ENCODE measurements around the gene SPRED2.
"Not testable (repeated sequence)": the region's sequence is repeated elsewhere in the genome, so short reads cannot be mapped to it uniquely, and the experiment has no call there.

SPRED2 gene

GRCh38 chr2:65361623-65362022, 70.8 kb downstream of the SPRED2 start:
- no peak for DNase-seq

- DNase-seq, result no peak
These were observed 72.0 kb downstream of the SPRED2 start for GRCh38 chr2:65360441-65360840.

- DNase-seq, result no peak
These were observed 73.6 kb downstream of the SPRED2 start for GRCh38 chr2:65358678-65359400.

- no peak for DNase-seq
These were observed 74.5 kb downstream of the SPRED2 start for GRCh38 chr2:65357959-65358294.

- DNase-seq, result no peak
These were observed 75.1 kb downstream of the SPRED2 start for GRCh38 chr2:65357095-65357958.

DNA sequence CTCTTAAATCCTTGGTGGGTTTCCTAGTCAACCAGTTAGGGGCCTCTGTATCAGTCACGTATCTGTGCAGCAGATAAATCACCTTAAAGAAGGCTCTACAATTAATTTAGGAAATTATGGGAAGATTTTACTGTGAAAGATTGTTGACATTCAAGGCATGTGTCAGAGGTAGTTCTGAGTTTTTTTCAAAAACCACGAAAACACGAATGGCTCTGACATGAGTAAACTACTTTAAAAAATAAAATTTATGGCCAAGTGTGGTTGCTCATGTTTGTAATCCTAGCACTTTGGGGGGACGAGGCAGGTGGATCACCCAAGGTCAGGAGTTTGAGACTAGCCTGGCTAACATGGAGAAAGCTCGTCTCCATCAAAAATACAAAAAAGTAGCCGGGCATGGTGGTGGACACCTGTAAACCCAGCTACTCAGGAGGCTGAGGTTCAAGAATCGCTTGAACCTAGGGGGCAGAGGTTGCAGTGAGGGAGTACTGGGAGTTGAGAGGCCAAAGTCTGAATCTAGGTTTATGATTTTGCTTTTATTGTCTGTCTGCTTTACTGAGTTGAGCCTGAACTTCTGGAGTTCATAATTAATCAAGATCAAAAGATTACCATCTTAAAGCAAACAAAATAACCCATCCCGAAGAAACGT, 77.1 kb downstream of the SPRED2 start:
- no peak for DNase-seq

DNA sequence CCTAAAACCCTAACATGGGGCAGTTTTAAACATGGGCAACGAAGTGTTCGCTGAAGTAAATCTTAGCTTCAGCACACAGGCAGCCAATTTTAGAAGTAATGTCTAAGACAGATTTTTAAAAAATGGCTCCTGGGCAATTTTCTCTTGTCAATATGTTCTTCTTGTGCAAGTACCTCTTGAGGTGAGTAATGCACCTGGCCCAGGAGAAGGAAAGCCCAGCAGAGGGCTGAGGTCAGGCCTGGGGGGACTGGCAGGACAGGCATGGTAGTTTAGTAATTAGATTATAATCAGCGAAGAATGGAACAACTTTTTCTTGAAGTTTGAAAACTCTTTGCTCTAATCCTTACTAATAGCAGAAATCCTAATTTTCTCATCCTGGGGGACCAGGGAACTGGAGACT, 77.6 kb downstream of the SPRED2 start:
- DNase-seq, result no peak

DNA sequence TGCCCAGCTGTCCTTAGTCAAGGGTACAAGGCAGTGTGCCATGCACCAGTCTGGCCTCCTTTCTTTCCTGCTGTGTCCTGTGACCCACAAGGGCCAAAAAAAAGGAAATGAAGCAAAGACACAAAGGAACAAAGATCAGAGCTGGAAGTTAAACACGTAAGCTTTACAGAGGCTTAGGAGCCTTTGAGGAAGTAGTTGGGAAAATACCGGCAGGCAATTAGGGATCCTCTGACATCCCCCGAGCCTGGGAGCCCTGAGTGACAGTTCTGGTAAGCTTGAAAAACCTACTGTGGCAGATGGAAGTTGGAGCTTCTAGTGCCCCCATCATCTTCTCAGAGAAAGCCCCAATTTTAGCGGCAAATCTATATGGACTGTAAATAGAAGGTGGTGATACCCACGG, 78.5 kb downstream of the SPRED2 start:
- DNase-seq, result peak; percentile 24 to 35

DNA sequence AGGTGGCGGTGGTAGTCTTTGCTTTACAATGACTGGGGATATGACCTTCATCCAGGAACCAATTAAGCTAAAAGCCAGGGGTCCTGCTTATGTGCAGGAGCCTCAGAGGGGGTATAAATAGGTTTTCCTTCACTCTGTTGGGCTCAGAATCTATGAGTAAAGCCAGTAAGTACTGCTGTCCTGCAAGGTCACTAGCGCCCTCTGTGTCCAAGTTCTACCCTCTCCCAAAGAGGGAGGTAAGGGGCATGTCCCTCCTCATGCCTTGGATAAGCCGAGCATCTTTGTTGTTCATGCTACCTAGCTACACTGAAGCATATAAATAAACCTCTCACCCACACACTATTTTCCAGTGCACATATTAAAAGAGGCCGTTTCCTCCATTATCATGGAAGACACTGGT, 79.4 kb downstream of the SPRED2 start:
- peak in 1 of 2 experiments; percentile 24 for DNase-seq

DNA sequence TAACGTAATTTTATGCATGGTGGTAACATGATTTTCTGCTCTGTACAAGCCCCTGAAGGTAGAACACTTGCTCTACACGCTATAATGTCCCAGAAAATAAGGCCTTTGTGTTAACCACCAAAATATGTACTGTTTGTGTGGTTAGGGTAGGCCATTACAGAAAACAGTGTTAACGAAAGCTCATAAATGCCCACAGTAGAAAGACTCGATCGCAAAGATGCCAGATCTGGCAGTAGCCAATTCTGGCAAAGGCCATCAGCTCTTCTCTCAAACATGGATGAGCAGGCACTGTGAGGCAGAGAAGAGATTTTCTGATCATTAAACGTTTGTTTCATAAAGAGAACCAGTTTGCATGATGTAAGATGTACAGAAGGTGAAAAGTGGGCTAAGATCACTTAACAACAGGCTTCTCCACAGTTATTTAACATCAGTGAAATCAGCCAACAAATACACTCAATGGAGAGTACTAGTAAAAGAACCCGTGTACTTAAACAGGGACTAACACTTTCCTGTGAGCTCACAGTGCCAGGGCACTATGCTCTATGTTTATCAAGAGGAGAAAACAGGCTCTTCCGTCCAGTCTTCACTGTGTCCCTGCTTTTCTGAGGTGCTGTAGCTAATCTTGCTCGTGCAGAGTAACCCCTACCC, 80.3 kb downstream of the SPRED2 start:
- no peak for DNase-seq

- DNase-seq, result no peak
These were observed 81.0 kb downstream of the SPRED2 start for GRCh38 chr2:65351234-65351947.

DNA sequence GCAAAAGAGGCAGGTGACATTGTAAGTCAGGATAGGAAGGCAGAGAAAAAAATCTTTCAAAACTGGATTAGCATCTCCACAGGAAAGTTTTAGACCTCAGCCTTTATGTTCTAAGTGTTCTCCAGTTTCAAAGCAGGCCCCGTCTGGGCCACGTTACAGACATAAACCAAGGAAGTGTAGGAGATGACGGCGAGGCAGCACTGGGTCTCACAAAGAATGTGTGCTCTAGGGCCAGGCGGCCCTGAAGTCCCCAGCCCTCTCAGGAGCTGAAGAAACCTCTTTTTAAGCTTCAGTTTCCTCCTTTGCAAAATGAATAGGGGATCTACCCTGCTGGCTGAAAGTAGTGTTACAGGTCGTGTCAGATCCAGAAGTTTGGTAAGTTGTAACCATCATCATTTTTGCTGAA, 81.7 kb downstream of the SPRED2 start:
- DNase-seq, result no peak

- DNase-seq, result peak; percentile 81 to 87
These were observed 82.5 kb downstream of the SPRED2 start for GRCh38 chr2:65349863-65350262.

GRCh38 chr2:65347913-65348312, 84.5 kb downstream of the SPRED2 start:
- no peak for DNase-seq

- DNase-seq, result no peak
These were observed 86.8 kb downstream of the SPRED2 start for GRCh38 chr2:65345631-65346030.

DNA sequence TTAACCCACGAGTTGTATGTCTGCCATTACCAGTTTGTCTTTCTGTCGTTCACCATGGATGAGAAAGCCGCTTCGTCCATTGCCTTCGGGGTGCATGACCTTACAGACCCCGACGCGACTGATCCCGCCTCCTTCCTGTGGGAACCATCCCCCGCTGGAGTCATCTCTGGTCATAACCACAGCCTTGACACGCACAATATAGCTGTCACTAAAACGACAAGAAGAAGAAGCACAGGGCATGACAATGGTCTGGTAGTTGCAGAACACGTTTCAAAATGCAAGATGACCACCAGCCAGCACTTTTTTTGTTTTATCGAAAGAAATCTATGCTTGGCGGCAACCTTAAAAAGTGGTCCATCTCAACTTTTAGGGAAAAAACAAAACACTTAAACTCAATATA, 87.7 kb downstream of the SPRED2 start:
- DNase-seq, result no peak

DNA sequence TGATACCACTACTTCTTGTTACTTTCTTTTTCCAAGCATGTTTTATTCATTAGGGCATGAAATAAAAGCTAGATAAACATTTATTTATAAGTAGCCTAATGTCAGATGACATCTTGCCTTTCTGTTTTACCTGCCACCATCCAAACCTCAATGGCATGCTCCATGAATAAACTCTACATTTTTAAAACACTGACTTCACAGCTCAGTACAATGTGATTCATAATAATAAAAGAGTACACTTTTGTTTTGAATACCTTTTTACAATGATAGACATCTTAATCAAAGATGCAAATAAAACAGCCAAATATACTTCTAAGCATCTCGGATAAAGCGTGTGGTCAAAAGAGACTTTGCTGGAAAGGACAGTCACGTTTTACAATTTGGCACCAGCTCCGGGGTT, 88.2 kb downstream of the SPRED2 start:
- no peak for DNase-seq

DNA sequence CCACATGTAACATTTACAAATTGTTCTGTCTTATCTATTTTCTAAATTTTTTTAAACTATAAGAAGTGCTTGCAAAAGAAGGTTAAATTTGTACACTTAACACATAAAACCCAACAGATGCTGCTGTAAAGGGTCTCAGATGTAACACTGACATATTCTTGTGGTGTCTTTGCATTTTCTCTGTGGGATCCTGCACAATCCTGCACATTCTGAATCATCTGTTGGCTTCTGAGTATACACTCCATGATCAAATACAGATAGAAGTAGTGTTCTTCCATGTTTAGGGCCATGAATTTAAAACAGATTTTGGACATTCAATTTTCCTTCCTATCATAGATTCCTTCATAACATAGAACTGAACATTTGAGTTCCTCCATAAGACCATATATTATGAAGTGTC, 89.0 kb downstream of the SPRED2 start:
- DNase-seq, result no peak

- no peak for DNase-seq
These were observed 91.3 kb downstream of the SPRED2 start for GRCh38 chr2:65340898-65341681.

- DNase-seq, result no peak
These were observed 92.8 kb downstream of the SPRED2 start for GRCh38 chr2:65339648-65340047.

DNA sequence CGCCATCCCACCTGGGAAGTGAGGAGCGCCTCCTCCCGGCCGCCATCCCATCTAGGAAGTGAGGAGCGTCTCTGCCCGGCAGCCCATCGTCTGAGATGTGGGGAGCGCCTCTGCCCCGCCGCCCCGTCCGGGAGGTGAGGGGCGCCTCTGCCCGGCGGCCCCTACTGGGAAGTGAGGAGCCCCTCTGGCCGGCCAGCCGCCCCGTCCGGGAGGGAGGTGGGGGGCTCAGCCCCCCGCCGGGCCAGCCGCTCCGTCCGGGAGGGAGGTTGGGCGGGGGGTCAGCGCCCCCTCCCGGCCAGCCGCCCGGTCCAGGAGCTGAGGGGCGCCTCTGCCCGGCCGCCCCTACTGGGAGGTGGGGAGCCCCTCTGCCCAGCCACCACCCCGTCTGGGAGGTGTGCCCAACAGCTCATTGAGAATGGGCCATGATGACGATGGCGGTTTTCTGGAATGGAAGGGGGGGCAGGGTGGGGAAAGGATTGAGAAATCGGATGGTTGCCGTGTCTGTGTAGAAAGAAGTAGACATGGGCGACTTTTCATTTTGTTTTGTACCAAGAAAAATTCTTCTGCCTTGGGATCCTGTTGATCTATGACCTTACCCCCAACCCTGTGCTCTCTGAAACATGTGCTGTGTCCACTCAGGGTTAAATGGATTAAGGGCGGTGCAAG, 93.4 kb downstream of the SPRED2 start:
- not testable (repeated sequence) for DNase-seq

All from SHP77 (cell line).